ENCODE results near the gene P3H2.
"Not testable (repeated sequence)": the region's sequence is repeated elsewhere in the genome, so short reads cannot be mapped to it uniquely, and the experiment has no call there.

P3H2 gene

DNA sequence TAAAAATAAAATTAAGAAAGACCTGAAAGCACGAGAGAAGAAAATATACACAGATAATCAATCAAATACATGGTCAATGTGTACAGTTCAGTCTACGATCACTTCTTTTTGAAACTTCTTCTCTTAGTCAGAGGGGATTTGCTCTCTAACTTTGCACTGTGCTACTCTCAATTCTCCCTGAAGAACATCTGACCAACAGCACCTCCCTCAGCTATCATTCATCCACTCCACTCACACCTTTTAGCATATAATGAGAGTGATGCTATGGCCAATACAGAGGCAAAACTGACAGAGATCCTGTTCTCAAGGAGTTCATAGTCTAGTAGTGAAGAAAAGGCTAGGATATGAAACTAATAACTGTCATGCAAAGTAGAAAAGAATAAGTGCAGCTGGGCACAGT lies 45.9 kb downstream of the P3H2 start:
- DNase-seq (ENCODE audit: low spot score in 2 of 2) (no peak), ATAC-seq (replicated peaks; ENCODE audit: extremely low read depth, poor library complexity, severe bottlenecking) (no peak)
- H3K27ac Mint-ChIP-seq (ENCODE audit: low read depth) = no peak overlapping the region
- H3K9me3 Mint-ChIP-seq = no peaks in the 10 kb centered on the region
- no peaks in the 10 kb centered on the region for H3K36me3 Mint-ChIP-seq (ENCODE audit: insufficient read depth)
- H3K27me3 Mint-ChIP-seq = peaks cover 38% of the 10 kb centered on the region
- no peak overlapping the region for H3K4me3 Mint-ChIP-seq
- H3K4me1 Mint-ChIP-seq = no peaks in the 10 kb centered on the region

DNA sequence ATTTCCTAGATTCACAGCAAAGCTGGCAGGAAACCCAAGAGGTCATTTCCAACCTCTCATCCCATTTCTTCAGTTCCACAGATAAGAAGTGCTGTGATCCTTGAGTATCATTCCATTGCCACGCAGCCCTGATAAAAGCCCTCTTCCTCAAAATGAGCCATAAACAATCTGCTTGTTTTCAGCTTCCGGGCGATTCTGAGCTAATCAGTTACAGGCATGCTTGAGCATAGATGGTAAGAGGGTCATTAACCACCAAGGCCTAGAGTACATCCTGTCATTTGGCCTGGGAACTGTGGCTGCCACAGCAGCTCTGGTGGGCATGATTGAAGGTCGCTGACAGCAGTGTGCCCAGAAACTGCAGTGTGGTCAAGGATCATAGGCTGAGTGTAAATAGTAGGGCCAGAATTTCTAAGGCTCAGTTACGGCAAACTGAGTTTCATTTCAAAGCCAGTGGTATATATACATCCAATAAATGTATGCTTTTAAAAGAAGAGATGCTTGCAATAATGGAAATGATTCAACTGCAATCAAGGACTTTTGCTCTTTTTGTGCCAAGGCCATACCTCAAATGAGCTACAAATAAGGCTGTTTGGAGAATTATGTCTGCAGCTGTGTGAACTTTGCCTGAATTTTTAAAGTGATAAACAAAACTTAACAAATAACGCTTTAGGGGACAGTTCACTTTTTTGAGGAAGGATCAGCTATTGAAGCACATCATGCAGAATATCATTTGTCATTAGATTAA lies 47.3 kb downstream of the P3H2 start:
- H3K4me1 Mint-ChIP-seq = no peaks in the 10 kb centered on the region
- no peak overlapping the region for H3K4me3 Mint-ChIP-seq
- no peaks in the 10 kb centered on the region for H3K9me3 Mint-ChIP-seq
- no peaks in the 10 kb centered on the region for H3K36me3 Mint-ChIP-seq (ENCODE audit: insufficient read depth)
- ATAC-seq (replicated peaks; ENCODE audit: extremely low read depth, poor library complexity, severe bottlenecking) = no peak
- no peak overlapping the region for H3K27ac Mint-ChIP-seq (ENCODE audit: low read depth)
- H3K27me3 Mint-ChIP-seq = peaks cover 30% of the 10 kb centered on the region
- no peak for DNase-seq (ENCODE audit: low spot score in 2 of 2)

DNA sequence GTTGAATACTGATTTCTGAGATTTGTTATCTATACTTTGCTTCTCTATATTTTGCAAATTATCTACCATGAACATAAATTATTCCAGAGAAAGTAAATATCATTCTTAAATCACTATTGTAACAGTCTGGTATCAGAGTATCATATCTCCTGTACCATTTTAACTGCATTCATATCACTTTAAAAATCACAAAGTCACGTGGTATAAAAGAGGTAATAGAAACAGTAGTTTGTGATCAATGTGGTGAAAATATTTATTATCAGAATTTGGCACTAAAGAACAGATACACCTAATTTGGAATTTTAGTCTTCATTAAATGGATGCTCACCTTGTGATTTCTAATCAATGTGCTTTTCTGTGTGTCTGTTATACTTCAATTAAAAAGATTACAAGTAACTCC lies 47.8 kb downstream of the P3H2 start:
- Mint-ChIP-seq H3K36me3 (ENCODE audit: insufficient read depth) (no peaks in the 10 kb centered on the region), H3K4me1 (no peaks in the 10 kb centered on the region), H3K27ac (ENCODE audit: low read depth) (no peak overlapping the region), H3K9me3 (no peaks in the 10 kb centered on the region), H3K4me3 (no peak overlapping the region), H3K27me3 (peaks cover 30% of the 10 kb centered on the region)
- DNase-seq (ENCODE audit: low spot score in 2 of 2) (no peak), ATAC-seq (replicated peaks; ENCODE audit: extremely low read depth, poor library complexity, severe bottlenecking) (no peak)

DNA sequence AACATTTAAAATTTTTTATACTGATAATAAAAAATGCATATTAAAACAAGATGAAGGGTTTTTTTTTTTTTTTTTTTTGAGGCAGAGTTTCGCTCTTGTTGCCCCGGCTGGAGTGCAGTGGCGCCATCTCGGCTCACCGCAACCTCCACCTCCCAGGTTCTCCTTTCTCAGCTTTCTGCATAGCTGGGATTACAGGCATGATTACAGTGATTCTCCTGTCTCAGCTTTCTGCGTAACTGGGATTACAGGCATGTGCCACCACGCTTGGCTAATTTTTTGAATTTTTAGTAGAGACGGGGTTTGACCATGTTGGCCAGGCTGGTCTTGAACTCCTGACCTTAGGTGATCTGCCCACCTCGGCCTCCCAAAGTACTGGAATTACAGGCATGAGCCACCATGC lies 48.8 kb downstream of the P3H2 start:
- H3K4me1 Mint-ChIP-seq; H3K27ac Mint-ChIP-seq (ENCODE audit: low read depth); H3K36me3 Mint-ChIP-seq (ENCODE audit: insufficient read depth); H3K4me3 Mint-ChIP-seq; ATAC-seq (replicated peaks; ENCODE audit: extremely low read depth, poor library complexity, severe bottlenecking); DNase-seq (ENCODE audit: low spot score in 2 of 2); H3K9me3 Mint-ChIP-seq: not testable (repeated sequence)
- peaks cover 21% of the 10 kb centered on the region for H3K27me3 Mint-ChIP-seq

DNA sequence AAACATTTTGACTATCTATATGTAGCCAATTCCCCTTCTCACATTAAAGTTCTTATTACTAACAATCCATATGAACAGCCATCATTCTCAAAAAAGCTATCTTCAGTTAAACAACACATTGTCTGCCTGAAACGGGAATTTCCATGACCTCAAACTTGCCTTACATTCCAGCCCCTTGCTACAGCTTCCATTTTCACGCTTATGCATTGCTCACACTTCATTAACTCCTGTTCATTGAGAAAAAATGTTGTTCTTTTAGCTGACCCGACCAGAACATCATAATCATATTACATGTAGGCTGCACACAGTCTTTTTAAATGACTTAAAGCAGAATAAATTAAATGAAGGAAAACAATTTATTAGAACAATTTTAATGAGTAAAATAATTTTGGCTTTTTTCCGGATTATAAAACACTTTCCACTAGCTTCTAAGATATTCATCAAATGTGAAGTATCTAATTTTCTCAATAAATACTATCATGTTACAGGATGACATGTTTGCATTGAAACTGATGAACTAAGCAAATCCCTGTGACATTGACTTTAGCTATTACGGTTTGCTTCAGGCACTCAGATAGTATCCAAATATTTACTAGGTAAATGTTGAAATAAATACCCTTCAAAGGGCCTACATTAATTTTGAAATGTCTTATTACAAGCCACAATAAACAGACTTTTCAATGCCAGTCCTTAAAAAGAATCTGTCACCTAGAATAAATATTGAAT lies 49.9 kb downstream of the P3H2 start:
- Mint-ChIP-seq H3K4me1 (no peaks in the 10 kb centered on the region), H3K36me3 (ENCODE audit: insufficient read depth) (no peaks in the 10 kb centered on the region), H3K4me3 (no peak overlapping the region), H3K9me3 (no peaks in the 10 kb centered on the region), H3K27me3 (peaks cover 20% of the 10 kb centered on the region), H3K27ac (ENCODE audit: low read depth) (no peak overlapping the region)
- ATAC-seq (replicated peaks; ENCODE audit: extremely low read depth, poor library complexity, severe bottlenecking) (no peak), DNase-seq (ENCODE audit: low spot score in 2 of 2) (no peak)

DNA sequence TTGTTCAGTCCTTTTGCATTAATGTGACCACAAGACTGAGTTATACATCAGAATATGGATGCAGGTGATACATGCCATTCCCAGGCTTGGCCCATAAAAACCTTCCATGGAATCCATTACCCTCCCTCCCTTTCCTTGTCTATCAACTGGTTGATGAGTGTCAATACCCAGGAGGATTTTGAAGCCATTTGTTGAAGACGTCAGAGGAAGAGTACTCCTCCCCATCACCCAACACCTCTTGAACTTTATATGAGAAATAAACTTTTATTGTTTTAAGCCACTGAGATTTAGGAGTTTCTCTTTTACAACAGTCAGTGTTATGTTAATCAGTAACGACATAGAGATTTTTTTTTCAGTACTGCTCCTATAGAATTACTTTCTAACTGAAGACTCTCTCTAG lies 55.5 kb downstream of the P3H2 start:
- Mint-ChIP-seq H3K9me3 (no peaks in the 10 kb centered on the region), H3K27ac (ENCODE audit: low read depth) (no peak overlapping the region), H3K4me3 (no peak overlapping the region), H3K4me1 (no peaks in the 10 kb centered on the region), H3K36me3 (ENCODE audit: insufficient read depth) (no peaks in the 10 kb centered on the region), H3K27me3 (peaks cover under 1% of the 10 kb centered on the region)
- no peak for DNase-seq (ENCODE audit: low spot score in 2 of 2)
- no peak for ATAC-seq (replicated peaks; ENCODE audit: extremely low read depth, poor library complexity, severe bottlenecking)

DNA sequence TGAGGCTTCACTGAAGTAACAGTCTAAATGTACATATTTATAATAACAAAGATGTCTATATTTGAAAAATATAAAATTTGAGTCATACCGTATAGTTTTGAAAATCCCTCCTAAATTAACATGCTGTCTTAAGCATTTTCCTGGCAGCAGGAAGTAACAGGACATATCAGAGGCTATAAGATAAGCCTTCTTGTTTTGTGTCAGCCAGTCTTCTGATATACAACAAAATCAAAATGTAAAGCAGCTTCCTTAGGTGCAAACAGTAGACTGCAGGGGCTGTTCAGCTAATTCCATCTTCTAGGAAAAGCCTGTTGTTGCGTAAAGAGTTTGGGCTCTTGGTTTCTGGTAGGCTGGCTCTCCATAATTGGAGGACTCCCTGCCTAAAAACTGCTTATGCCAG lies 56.0 kb downstream of the P3H2 start:
- no peaks in the 10 kb centered on the region for H3K4me1 Mint-ChIP-seq
- H3K36me3 Mint-ChIP-seq (ENCODE audit: insufficient read depth) = no peaks in the 10 kb centered on the region
- no peak for ATAC-seq (replicated peaks; ENCODE audit: extremely low read depth, poor library complexity, severe bottlenecking)
- H3K27me3 Mint-ChIP-seq = no peaks in the 10 kb centered on the region
- no peak overlapping the region for H3K27ac Mint-ChIP-seq (ENCODE audit: low read depth)
- H3K4me3 Mint-ChIP-seq = no peak overlapping the region
- no peaks in the 10 kb centered on the region for H3K9me3 Mint-ChIP-seq
- no peak for DNase-seq (ENCODE audit: low spot score in 2 of 2)

DNA sequence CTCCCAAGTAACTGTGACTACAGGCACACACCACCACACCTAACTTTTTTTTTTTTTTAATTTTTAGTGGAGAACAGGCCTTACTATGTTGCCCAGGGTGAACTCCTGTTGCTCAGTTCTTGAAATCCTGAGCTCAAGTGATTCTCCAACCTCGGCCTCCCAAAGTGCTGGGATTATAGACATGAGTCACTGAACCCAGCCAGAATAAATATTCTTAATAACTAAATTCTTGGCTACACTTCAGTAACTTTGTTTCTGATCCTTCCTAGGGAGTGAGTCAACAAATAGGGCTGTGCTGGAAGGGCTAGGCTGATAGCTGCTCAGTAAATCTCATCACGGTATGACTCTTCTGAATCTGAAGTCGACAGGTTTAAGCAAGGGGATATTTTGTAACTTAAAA lies 56.6 kb downstream of the P3H2 start:
- no peaks in the 10 kb centered on the region for H3K27me3 Mint-ChIP-seq
- no peaks in the 10 kb centered on the region for H3K36me3 Mint-ChIP-seq (ENCODE audit: insufficient read depth)
- ATAC-seq (replicated peaks; ENCODE audit: extremely low read depth, poor library complexity, severe bottlenecking) (no peak), DNase-seq (ENCODE audit: low spot score in 2 of 2) (no peak)
- H3K4me1 Mint-ChIP-seq = no peaks in the 10 kb centered on the region
- H3K4me3 Mint-ChIP-seq = no peak overlapping the region
- H3K27ac Mint-ChIP-seq (ENCODE audit: low read depth) = no peak overlapping the region
- H3K9me3 Mint-ChIP-seq = no peaks in the 10 kb centered on the region

DNA sequence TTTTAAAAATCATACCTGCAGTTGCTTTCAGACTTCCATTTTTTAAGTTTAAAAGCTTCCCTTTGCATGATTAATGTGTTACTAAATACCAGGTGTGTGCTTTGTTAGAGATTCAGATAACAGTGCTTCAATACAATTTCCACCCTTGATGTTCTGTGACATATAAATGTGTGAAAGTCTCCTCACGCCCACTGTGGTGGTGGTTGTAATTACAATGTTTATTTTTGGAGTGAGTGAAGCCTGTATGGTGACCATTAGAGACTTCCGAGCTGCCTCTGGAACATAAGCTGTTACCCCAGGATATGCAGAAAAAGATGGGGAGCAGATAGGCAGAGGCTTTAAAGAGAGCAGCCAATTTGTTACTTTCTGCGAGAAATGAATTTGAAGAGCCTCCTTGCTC lies 57.2 kb downstream of the P3H2 start:
- H3K4me1 Mint-ChIP-seq = no peaks in the 10 kb centered on the region
- H3K27me3 Mint-ChIP-seq = no peaks in the 10 kb centered on the region
- H3K9me3 Mint-ChIP-seq = no peaks in the 10 kb centered on the region
- no peak for DNase-seq (ENCODE audit: low spot score in 2 of 2)
- no peak overlapping the region for H3K27ac Mint-ChIP-seq (ENCODE audit: low read depth)
- no peaks in the 10 kb centered on the region for H3K36me3 Mint-ChIP-seq (ENCODE audit: insufficient read depth)
- no peak for ATAC-seq (replicated peaks; ENCODE audit: extremely low read depth, poor library complexity, severe bottlenecking)
- H3K4me3 Mint-ChIP-seq = no peak overlapping the region

DNA sequence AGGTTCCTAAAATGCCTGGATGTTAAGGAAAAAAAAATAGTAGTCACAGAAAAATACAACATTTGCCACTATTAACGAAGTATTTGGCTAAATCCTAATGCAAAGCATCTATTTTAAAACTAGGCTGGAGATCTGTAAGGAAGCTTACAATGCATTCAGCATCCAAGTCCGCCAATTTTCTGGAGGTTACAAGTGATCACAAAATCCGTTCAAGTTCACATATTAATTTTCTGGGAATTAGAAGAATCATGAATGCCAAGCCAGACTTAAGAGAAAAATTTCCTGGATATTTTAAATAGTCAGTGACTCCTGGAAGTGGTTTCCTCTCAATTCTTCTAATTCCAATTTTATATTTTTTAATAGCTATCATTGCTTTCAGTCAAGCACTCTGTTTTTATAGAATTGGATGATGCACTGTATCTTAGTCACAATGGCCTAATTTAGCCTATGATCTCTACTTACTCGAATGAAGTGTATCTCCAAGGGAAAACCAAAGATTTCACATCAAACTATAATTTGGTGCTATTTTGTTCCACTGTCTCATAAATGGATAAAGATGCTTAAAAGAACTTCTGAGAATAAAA lies 60.4 kb downstream of the P3H2 start:
- Mint-ChIP-seq H3K27ac (ENCODE audit: low read depth) (no peak overlapping the region), H3K9me3 (no peaks in the 10 kb centered on the region), H3K4me1 (no peaks in the 10 kb centered on the region), H3K27me3 (peaks cover 11% of the 10 kb centered on the region), H3K36me3 (ENCODE audit: insufficient read depth) (no peaks in the 10 kb centered on the region), H3K4me3 (no peak overlapping the region)
- DNase-seq (ENCODE audit: low spot score in 2 of 2) = no peak
- ATAC-seq (replicated peaks; ENCODE audit: extremely low read depth, poor library complexity, severe bottlenecking) = no peak

DNA sequence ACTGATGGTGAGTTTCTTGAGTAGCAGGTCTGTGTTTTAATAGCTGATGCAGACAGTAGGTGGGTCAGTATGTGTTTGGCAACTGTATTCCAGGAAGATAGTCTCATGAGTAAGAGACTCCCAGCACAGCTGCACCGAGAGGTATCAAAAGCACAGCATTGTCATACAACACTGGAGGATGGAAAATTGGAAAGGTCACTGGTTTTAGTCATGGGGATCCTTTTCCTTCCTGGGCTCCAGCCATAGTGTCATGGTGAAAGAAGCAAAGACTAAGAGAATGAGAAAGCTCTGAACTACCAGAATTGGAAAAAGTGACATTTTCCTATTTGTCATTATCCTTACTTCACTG lies 61.5 kb downstream of the P3H2 start:
- Mint-ChIP-seq H3K4me3 (no peak overlapping the region), H3K27ac (ENCODE audit: low read depth) (no peak overlapping the region)
- ATAC-seq (replicated peaks; ENCODE audit: extremely low read depth, poor library complexity, severe bottlenecking) = no peak

DNA sequence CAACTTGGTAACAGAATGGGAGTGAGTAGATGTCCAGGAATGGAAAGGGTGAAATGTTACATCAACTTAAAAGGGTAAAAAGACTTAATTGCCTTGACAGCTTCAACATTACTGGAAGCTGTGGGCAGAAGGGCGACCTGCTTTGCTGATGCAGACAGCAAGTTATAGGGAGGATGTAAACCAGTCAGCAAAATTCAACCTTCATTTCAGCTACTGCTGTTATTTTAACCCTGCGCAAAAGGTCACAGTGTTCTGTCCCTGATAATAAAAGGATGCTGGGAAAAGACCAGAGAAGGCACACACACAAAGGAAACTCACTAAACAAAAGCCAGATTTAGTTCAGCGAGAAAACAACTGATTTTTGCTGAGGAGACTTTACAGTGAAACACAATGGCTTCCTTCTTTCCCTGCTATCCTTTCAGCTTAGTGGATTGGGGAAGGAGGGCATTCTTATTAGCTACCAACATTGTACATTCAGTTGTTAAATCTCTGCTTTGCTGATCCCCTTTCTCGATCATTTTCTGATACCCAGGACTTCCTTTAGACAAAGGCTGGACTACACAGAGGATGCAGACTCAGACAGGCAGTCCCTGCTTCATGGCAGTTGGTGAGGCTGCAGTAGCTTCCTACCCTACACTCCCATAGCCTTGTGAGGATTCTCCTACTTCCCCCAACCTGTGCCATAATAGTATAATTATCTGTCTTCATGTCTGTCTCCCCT lies 62.0 kb downstream of the P3H2 start:
- H3K27ac Mint-ChIP-seq (ENCODE audit: low read depth) = no peak overlapping the region
- no peaks in the 10 kb centered on the region for H3K36me3 Mint-ChIP-seq (ENCODE audit: insufficient read depth)
- no peak for DNase-seq (ENCODE audit: low spot score in 2 of 2)
- no peaks in the 10 kb centered on the region for H3K9me3 Mint-ChIP-seq
- H3K4me3 Mint-ChIP-seq = no peak overlapping the region
- no peak for ATAC-seq (replicated peaks; ENCODE audit: extremely low read depth, poor library complexity, severe bottlenecking)
- peaks cover 26% of the 10 kb centered on the region for H3K27me3 Mint-ChIP-seq
- no peaks in the 10 kb centered on the region for H3K4me1 Mint-ChIP-seq

More for the DNA sequence above, 61.5 kb downstream of the P3H2 start:
- DNase-seq (ENCODE audit: low spot score in 2 of 2) = no peak
- no peaks in the 10 kb centered on the region for H3K9me3 Mint-ChIP-seq
- H3K4me1 Mint-ChIP-seq = no peaks in the 10 kb centered on the region
- peaks cover 21% of the 10 kb centered on the region for H3K27me3 Mint-ChIP-seq
- H3K36me3 Mint-ChIP-seq (ENCODE audit: insufficient read depth) = no peaks in the 10 kb centered on the region
